Left lung (tissue), 10 donors: ENCODE data around the gene RASGEF1B. TPM values are rescaled to one million over a fixed set of nuclear protein-coding genes. Genes with fewer than 3 reads are reported as not detected.

Experiments
- ATAC-seq: fragments of 200-7000 bp; cut with Tn5 transposase; one replicate; pipeline ENCODE4 v1.9.1; 2020; ENCODE audit warnings: moderate library complexity
- DNase-seq, 4 donors: peaks; one replicate each; pipeline ENCODE4 v3.0.0-alpha.2; 2013 to 2020
- H3K27ac ChIP-seq, 2 donors: fragments of 200-600 bp; sonication (generic) in 1 of 2; one replicate each; pipeline versions ENCODE4 v1.5.0 to v1.8.0; 2020 to 2021
- H3K27me3 ChIP-seq, 2 donors: fragments of 200-600 bp; sonication (generic) in 1 of 2; one replicate each; pipeline versions ENCODE4 v1.5.0 to v1.8.0; 2020 to 2021
- H3K36me3 ChIP-seq, 2 donors: fragments of 200-600 bp; sonication (generic) in 1 of 2; one replicate each; pipeline versions ENCODE4 v1.5.0 to v1.8.0; 2020 to 2021
- H3K4me1 ChIP-seq, 2 donors: fragments of 200-600 bp; one replicate each; pipeline ENCODE4 v1.8.0; 2021
- H3K4me3 ChIP-seq, 2 donors: fragments of 200-600 bp; sonication (generic) in 1 of 2; one replicate each; pipeline versions ENCODE4 v1.5.0 to v1.8.0; 2020 to 2021; ENCODE audit warnings: mild to moderate bottlenecking in 1 of 2
- H3K9me3 ChIP-seq, 2 donors: fragments of 200-600 bp; sonication (generic) in 1 of 2; one replicate each; pipeline versions ENCODE4 v1.5.0 to v1.8.0; 2020 to 2021
- intact Hi-C, 2 donors: fragments of 100-400 bp; cut with DNase I; formaldehyde crosslinking; loops; one replicate each; pipeline versions ENCODE4 v1.11.2 to v1.14.2; 2022
- polyA plus RNA-seq, 6 donors: library from polyadenylated mRNA; unstranded; fragments of 120-200 nt; gene quantifications; one replicate each; pipeline ENCODE4 v1.2.1, GENCODE V29; 2013; ENCODE audit not compliant: insufficient read length in 6 of 6
- total RNA-seq, 2 donors: library from RNA; stranded (reverse); fragmentation: NEBNext Ultra II Directional; extraction: Animal tissue kit (Norgen Biotek cat#: 25700); gene quantifications; one replicate each; pipeline ENCODE4 v1.2.1, GENCODE V29; 2021
- TF ChIP-seq, protein P1 (sequence below), 2 donors: fragments of 200-600 bp; sonication (generic) in 1 of 2; IDR thresholded peaks; one replicate each; pipeline versions ENCODE4 v1.5.0 to v1.8.0; 2021; ENCODE audit warnings: antibody characterized with exemption in 2 of 2
- donor health status: DM: no; HTN: yes; CAD: no.
- donor health status: DM: no; HTN: no; CAD: no.

The RASGEF1B gene
- total and polyA plus RNA-seq, 8 donors, result 8.4 to 34.7 (median 12.5) TPM

DNA sequence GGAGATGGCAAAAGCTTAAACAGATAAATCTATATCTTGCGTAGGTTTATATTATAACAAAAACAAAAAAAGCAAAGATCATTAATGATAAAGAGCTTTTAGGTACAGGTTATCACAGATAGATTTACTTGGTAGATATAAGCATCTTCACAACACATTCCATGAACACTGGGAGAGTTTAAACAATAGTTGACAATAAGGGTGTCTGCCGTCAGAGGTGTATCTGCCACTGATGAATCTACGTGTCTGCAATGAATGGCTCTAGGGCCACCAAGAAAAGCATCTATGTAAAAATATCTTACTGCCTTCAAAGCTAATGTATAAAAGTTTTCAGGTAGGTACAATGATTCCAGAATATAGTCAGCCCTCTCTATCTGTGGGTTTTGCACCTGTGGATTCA, 43.7 kb downstream of the RASGEF1B start:
- H3K36me3 ChIP-seq, result peaks cover 0 to 73% of the 10 kb centered on the region in 2 donors
- H3K4me3 ChIP-seq, result no peak overlapping the region
- TF ChIP-seq, protein P1, sequence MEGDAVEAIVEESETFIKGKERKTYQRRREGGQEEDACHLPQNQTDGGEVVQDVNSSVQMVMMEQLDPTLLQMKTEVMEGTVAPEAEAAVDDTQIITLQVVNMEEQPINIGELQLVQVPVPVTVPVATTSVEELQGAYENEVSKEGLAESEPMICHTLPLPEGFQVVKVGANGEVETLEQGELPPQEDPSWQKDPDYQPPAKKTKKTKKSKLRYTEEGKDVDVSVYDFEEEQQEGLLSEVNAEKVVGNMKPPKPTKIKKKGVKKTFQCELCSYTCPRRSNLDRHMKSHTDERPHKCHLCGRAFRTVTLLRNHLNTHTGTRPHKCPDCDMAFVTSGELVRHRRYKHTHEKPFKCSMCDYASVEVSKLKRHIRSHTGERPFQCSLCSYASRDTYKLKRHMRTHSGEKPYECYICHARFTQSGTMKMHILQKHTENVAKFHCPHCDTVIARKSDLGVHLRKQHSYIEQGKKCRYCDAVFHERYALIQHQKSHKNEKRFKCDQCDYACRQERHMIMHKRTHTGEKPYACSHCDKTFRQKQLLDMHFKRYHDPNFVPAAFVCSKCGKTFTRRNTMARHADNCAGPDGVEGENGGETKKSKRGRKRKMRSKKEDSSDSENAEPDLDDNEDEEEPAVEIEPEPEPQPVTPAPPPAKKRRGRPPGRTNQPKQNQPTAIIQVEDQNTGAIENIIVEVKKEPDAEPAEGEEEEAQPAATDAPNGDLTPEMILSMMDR (IDR thresholded peaks at IDR 0.05), result no peak
- H3K27ac ChIP-seq, result no peak overlapping the region
- ATAC-seq, result no peak
- DNase-seq, result no peak
- intact Hi-C loops, result no loop called here
- no peaks in the 10 kb centered on the region for H3K9me3 ChIP-seq
- H3K27me3 ChIP-seq, result no peaks in the 10 kb centered on the region
- no peaks in the 10 kb centered on the region for H3K4me1 ChIP-seq

GRCh38 chr4:81427344-81427821, 44.3 kb downstream of the RASGEF1B start:
- intact Hi-C loops, result no loop called here
- Histone ChIP-seq H3K27me3 (no peaks in the 10 kb centered on the region), H3K4me1 (peaks cover 0 to 5% of the 10 kb centered on the region in 2 donors), H3K4me3 (no peak overlapping the region), H3K9me3 (no peaks in the 10 kb centered on the region), H3K27ac (no peak overlapping the region), H3K36me3 (peaks cover 0 to 66% of the 10 kb centered on the region in 2 donors)
- TF ChIP-seq, protein P1 (IDR thresholded peaks at IDR 0.05), result no peak
- DNase-seq (peak in 1 of 4 donors; percentile 18), ATAC-seq (no peak)

DNA sequence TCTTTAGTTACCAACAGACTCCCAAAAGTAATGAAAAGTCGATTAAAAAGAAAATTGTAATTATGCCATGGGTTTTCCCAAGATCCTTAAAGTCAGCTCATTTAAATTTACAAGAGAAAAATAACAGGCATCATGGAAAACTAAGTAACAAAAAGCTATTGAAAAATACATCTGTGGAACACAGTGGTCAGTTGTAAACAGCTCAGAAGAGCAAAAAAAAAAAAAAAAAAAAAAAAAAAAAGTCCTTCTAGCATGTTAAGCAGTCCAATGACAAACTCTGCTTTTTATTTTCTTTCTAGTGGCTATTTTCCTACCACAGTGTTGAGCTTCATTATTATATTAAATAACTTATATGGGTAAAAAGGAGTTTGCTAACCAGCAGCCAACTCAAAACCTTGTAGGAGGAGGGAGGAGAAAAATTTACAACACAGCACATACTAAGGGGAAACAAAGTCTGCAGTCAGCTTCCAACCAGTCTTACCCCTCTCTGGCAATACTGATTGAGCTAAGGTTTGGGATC, 44.9 kb downstream of the RASGEF1B start:
- ATAC-seq (no peak), DNase-seq (no peak)
- Histone ChIP-seq H3K27ac (no peak overlapping the region), H3K36me3 (peaks cover 0 to 61% of the 10 kb centered on the region in 2 donors), H3K4me3 (no peak overlapping the region), H3K4me1 (peaks cover 0 to 10% of the 10 kb centered on the region in 2 donors), H3K27me3 (no peaks in the 10 kb centered on the region), H3K9me3 (no peaks in the 10 kb centered on the region)
- TF ChIP-seq, protein P1 (IDR thresholded peaks at IDR 0.05), result no peak
- intact Hi-C loops, result no loop called here

DNA sequence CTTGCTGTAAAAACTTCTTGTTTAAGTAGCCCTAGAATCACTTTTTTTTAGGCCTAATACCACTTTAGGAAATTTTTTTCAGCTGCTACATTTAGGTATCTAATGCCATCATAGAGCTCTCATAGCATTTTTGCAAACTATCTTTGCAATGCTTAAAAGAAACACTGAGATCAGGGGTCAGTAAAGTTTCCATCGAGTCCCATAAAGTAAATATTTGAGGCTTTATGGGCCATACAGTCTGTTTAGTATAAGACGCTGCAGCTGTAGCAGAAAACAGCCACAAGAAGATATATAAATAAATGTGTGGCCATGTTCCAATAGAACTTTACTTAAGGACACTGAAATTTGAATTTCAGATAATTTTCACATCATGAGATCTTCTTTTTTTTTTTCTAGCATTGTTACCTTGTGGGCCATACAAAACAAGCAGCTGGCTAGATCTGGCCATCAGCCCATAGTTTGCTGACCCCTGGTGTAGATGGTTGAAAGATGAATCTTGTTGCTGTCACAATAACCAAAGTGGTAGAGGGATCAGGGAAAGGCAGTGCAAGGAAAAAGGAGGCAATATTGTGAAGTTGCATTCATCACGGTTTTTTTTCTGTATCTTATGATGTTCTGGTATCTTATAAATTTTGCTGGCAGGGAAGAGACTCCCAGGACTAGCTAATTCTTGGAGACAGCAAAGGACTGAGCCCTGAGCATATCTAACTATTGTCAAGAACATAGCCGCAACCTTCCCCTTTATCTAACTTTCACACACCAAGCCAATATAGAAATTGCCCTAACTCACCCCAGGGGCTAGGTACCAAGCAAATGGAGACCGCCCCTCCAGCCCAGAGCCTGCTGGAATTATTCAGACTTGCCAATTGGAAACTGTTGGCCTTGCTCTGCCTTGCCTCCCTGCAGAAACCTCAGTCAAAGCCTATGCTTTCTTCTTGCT, 46.6 kb downstream of the RASGEF1B start:
- TF ChIP-seq, protein P1 (IDR thresholded peaks at IDR 0.05), result no peak
- Histone ChIP-seq H3K27me3 (no peaks in the 10 kb centered on the region), H3K9me3 (no peaks in the 10 kb centered on the region), H3K4me1 (peaks cover 0 to 12% of the 10 kb centered on the region in 2 donors), H3K4me3 (no peak overlapping the region), H3K27ac (no peak overlapping the region), H3K36me3 (peaks cover 0 to 43% of the 10 kb centered on the region in 2 donors)
- ATAC-seq, result no peak
- intact Hi-C loops, result no loop called here
- peak in 2 of 4 donors; percentile 5 to 21 for DNase-seq

DNA sequence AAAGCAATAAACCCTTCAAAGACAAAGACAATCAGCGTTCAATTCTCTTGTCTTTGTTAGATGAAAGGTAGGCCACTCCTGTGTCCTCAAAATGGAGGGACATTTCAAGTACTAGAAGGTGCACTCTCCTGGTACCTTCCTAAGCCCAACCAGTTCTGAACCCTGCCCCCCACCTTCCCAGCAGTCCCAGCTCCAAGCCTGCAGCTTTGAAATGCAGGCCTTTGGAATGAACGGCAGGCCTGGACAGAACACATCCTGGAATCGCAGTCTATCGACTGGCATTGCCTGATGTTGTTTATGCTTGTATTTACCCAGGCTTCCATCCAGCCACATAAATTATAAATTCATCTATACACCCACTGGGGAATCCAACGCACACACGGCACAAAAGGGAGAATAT, 47.4 kb downstream of the RASGEF1B start:
- TF ChIP-seq, protein P1 (IDR thresholded peaks at IDR 0.05), result no peak
- Histone ChIP-seq H3K4me3 (no peak overlapping the region), H3K36me3 (peaks cover 0 to 36% of the 10 kb centered on the region in 2 donors), H3K4me1 (peaks cover 0 to 12% of the 10 kb centered on the region in 2 donors), H3K27me3 (no peaks in the 10 kb centered on the region), H3K9me3 (no peaks in the 10 kb centered on the region), H3K27ac (no peak overlapping the region)
- intact Hi-C loops, result no loop called here
- DNase-seq, result no peak
- no peak for ATAC-seq
